ENCODE results near the gene TCOF1.

- TF ChIP-seq, protein P1, sequence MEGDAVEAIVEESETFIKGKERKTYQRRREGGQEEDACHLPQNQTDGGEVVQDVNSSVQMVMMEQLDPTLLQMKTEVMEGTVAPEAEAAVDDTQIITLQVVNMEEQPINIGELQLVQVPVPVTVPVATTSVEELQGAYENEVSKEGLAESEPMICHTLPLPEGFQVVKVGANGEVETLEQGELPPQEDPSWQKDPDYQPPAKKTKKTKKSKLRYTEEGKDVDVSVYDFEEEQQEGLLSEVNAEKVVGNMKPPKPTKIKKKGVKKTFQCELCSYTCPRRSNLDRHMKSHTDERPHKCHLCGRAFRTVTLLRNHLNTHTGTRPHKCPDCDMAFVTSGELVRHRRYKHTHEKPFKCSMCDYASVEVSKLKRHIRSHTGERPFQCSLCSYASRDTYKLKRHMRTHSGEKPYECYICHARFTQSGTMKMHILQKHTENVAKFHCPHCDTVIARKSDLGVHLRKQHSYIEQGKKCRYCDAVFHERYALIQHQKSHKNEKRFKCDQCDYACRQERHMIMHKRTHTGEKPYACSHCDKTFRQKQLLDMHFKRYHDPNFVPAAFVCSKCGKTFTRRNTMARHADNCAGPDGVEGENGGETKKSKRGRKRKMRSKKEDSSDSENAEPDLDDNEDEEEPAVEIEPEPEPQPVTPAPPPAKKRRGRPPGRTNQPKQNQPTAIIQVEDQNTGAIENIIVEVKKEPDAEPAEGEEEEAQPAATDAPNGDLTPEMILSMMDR (conservative IDR thresholded peaks at IDR 0.05; ENCODE audit: low read depth in 2 of 2), result no peak
- TF ChIP-seq CREB1 (CRISPR knock-in tag; IDR thresholded peaks at IDR 0.05; ENCODE audit: low read depth) (no peak), STAT1 (IDR thresholded peaks at IDR 0.05; ENCODE audit: unreplicated experiment) (no peak), EZH2 (IDR thresholded peaks at IDR 0.05; ENCODE audit: low read depth, unreplicated experiment) (no peak), POLR2AphosphoS5 (IDR thresholded peaks at IDR 0.05; ENCODE audit: low read depth) (no peak), EZH2phosphoT487 (IDR thresholded peaks at IDR 0.05; ENCODE audit: unreplicated experiment) (no peak), REST (IDR thresholded peaks at IDR 0.05; ENCODE audit: unreplicated experiment) (no peak), NANOG (IDR thresholded peaks at IDR 0.05; ENCODE audit: borderline replicate concordance) (no peak)
Measured at GRCh38 chr5:150364004-150364403, 6.5 kb downstream of the TCOF1 start.

Data from GM23338 (cell line).